SU-DHL-6 (cell line): Measurements from ENCODE around the gene COL4A2.

Source experiments
- H2AFZ ChIP-seq: fragments of 200-600 bp; sonication (generic); 2 replicates; pipeline ENCODE4 v1.6.1; 2014; ENCODE audit warnings: low read depth, mild to moderate bottlenecking, moderate library complexity, mixed read lengths, antibody characterized with exemption, low read length; ENCODE audit not compliant: severe bottlenecking
- H3F3A ChIP-seq: fragments of 200-600 bp; shearing (Covaris generic); 2 replicates; pipeline ENCODE4 v1.6.0; 2016; ENCODE audit warnings: antibody characterized with exemption, mild to moderate bottlenecking; ENCODE audit not compliant: insufficient read depth
- H3K27ac ChIP-seq: fragments of 200-600 bp; sonication (generic); 2 replicates; pipeline ENCODE4 v1.5.1; 2016; ENCODE audit warnings: low read depth, mild to moderate bottlenecking, low read length, moderate library complexity, mixed read lengths
- H3K27me3 ChIP-seq: fragments of 200-600 bp; sonication (generic), shearing (Covaris generic); 2 replicates; pipeline ENCODE4 v1.6.0; 2014; ENCODE audit warnings: mild to moderate bottlenecking, low read length
- H3K36me3 ChIP-seq: fragments of 200-600 bp; sonication (generic); 2 replicates; pipeline ENCODE4 v1.6.1; 2014; ENCODE audit warnings: mild to moderate bottlenecking, low read length, mixed read lengths
- H3K4me2 ChIP-seq: fragments of 300-600, 200-600 bp; shearing (Covaris generic), sonication (generic); 2 replicates; pipeline ENCODE4 v1.6.0; 2014; ENCODE audit warnings: low read length, low read depth, mild to moderate bottlenecking; ENCODE audit not compliant: poor library complexity, severe bottlenecking
- H3K4me3 ChIP-seq: fragments of 200-600 bp; sonication (generic); 2 replicates; pipeline ENCODE4 v1.5.1; 2014; ENCODE audit warnings: antibody characterized with exemption, low read length, mild to moderate bottlenecking, mixed read lengths; ENCODE audit not compliant: insufficient read depth, poor library complexity, severe bottlenecking
- H3K79me2 ChIP-seq: fragments of 200-600 bp; sonication (generic); 2 replicates; pipeline ENCODE4 v1.6.1; 2014; ENCODE audit warnings: mild to moderate bottlenecking, low read length, moderate library complexity; ENCODE audit not compliant: insufficient read depth
- H3K9ac ChIP-seq: fragments of 200-600 bp; sonication (generic); 2 replicates; pipeline ENCODE4 v1.7.0; 2014; ENCODE audit warnings: mild to moderate bottlenecking, low read length
- H3K9me2 ChIP-seq: fragments of 200-600 bp; sonication (generic); replicated peaks from 2 replicates; pipeline ENCODE4 v1.6.1; 2014; ENCODE audit warnings: low read length; ENCODE audit not compliant: insufficient read depth
- H3K9me3 ChIP-seq: fragments of 200-600 bp; sonication (generic); 2 replicates; pipeline ENCODE4 v1.6.1; 2014; ENCODE audit warnings: low read length, mixed read lengths; ENCODE audit not compliant: insufficient read depth
- H4K20me1 ChIP-seq: fragments of 200-600 bp; sonication (generic); 2 replicates; pipeline ENCODE4 v1.6.1; 2014; ENCODE audit warnings: low read depth, mild to moderate bottlenecking, antibody characterized with exemption, low read length, moderate library complexity, mixed read lengths
- CTCF ChIP-seq: fragments of 200-600 bp; sonication (generic); IDR thresholded peaks from one replicate; pipeline ENCODE4 v1.5.1; 2017; ENCODE audit warnings: antibody characterized with exemption, mild to moderate bottlenecking, low read length, moderate library complexity; ENCODE audit not compliant: insufficient read depth, poor library complexity, severe bottlenecking
- EZH2phosphoT487 ChIP-seq: fragments of 200-600 bp; sonication (generic), shearing (Covaris generic); conservative IDR thresholded peaks from 2 replicates; pipeline ENCODE4 v1.6.1; 2018; ENCODE audit warnings: mild to moderate bottlenecking, antibody characterized with exemption, low read length, moderate library complexity, mixed read lengths

The COL4A2 gene

GRCh38 chr13:110390567-110390966, 83.5 kb downstream of the COL4A2 start:
- Histone ChIP-seq H2AFZ (no peak overlapping the region), H3K27ac (no peak overlapping the region), H3K27me3 (no peaks in the 10 kb centered on the region), H3K9me3 (peaks cover 5% of the 10 kb centered on the region; the same call in 1 of the 2 replicates), H3K36me3 (no peaks in the 10 kb centered on the region), H3K9me2 (no peaks in the 10 kb centered on the region), H3K4me2 (no peak overlapping the region), H3K4me3 (no peak overlapping the region), H3K79me2 (no peaks in the 10 kb centered on the region), H4K20me1 (no peaks in the 10 kb centered on the region), H3F3A (no peaks in the 10 kb centered on the region), H3K9ac (no peak overlapping the region)
- no peak for TF ChIP-seq CTCF
- TF ChIP-seq EZH2phosphoT487: no peak

GRCh38 chr13:110391273-110391672, 84.2 kb downstream of the COL4A2 start:
- Histone ChIP-seq H2AFZ (no peak overlapping the region), H3K9me3 (no peaks in the 10 kb centered on the region), H4K20me1 (no peaks in the 10 kb centered on the region), H3K27ac (no peak overlapping the region), H3K79me2 (no peaks in the 10 kb centered on the region), H3K36me3 (no peaks in the 10 kb centered on the region), H3K4me3 (no peak overlapping the region), H3K4me2 (no peak overlapping the region), H3F3A (no peaks in the 10 kb centered on the region), H3K27me3 (no peaks in the 10 kb centered on the region), H3K9me2 (no peaks in the 10 kb centered on the region), H3K9ac (no peak overlapping the region)
- no peak for TF ChIP-seq EZH2phosphoT487
- TF ChIP-seq CTCF: no peak

GRCh38 chr13:110392510-110393240, 85.6 kb downstream of the COL4A2 start:
- Histone ChIP-seq H3K9ac (no peak overlapping the region), H3K9me3 (no peaks in the 10 kb centered on the region), H3K4me3 (no peak overlapping the region), H3K27ac (no peak overlapping the region), H3K79me2 (no peaks in the 10 kb centered on the region), H2AFZ (no peak overlapping the region), H3K36me3 (no peaks in the 10 kb centered on the region), H3K9me2 (no peaks in the 10 kb centered on the region), H4K20me1 (no peaks in the 10 kb centered on the region), H3K27me3 (no peaks in the 10 kb centered on the region), H3K4me2 (no peak overlapping the region), H3F3A (no peaks in the 10 kb centered on the region)
- no peak for TF ChIP-seq CTCF
- TF ChIP-seq EZH2phosphoT487: no peak
